Trophoblast cell (in vitro differentiated cells and primary cell): ENCODE measurements around the gene BRD9.
A peak's percentile ranks its signal among the peaks of the same experiment; 100 is the strongest.

Source experiments
- DNase-seq, 2 donors: peaks; one replicate each; pipeline ENCODE4 v3.0.0-alpha.2; 2016
- H2AFZ ChIP-seq: 2 replicates; pipeline ENCODE4 v1.6.1; 2013; ENCODE audit warnings: low read length, moderate library complexity, mild to moderate bottlenecking; ENCODE audit not compliant: insufficient read depth, poor library complexity
- H2AK5ac ChIP-seq: 2 replicates; pipeline ENCODE4 v1.6.1; 2013; ENCODE audit warnings: mild to moderate bottlenecking, low read length
- H2BK120ac ChIP-seq: 2 replicates; pipeline ENCODE4 v1.6.1; 2013; ENCODE audit warnings: low read length, mild to moderate bottlenecking, moderate library complexity; ENCODE audit not compliant: insufficient read depth, poor library complexity
- H2BK12ac ChIP-seq: 2 replicates; pipeline ENCODE4 v1.6.1; 2013; ENCODE audit warnings: mild to moderate bottlenecking, low read length, moderate library complexity
- H2BK5ac ChIP-seq: 2 replicates; pipeline ENCODE4 v1.6.1; 2013; ENCODE audit warnings: low read length, low read depth, moderate library complexity, mild to moderate bottlenecking; ENCODE audit not compliant: poor library complexity
- H3K14ac ChIP-seq: 2 replicates; pipeline ENCODE4 v1.6.1; 2013; ENCODE audit warnings: mild to moderate bottlenecking, low read length
- H3K18ac ChIP-seq: 2 replicates; pipeline ENCODE4 v1.6.1; 2013; ENCODE audit warnings: mild to moderate bottlenecking, low read length
- H3K23ac ChIP-seq: 2 replicates; pipeline ENCODE4 v1.6.1; 2013; ENCODE audit warnings: low read length
- H3K27ac ChIP-seq: 2 replicates; pipeline ENCODE4 v1.5.1; 2013; ENCODE audit warnings: low read depth, mild to moderate bottlenecking, inconsistent platforms, low read length, moderate library complexity
- H3K27me3 ChIP-seq: 2 replicates; pipeline ENCODE4 v1.6.1; 2013; ENCODE audit warnings: inconsistent platforms, mild to moderate bottlenecking, low read length, moderate library complexity; ENCODE audit not compliant: insufficient read depth
- H3K36me3 ChIP-seq, 2 experiments: 1 replicate in 1 of 2; 2 replicates in 1 of 2; pipeline ENCODE4 v1.6.1; 2013; ENCODE audit warnings: low read length in 2 of 2, mild to moderate bottlenecking in 2 of 2, moderate library complexity in 1 of 2; ENCODE audit not compliant: insufficient read depth in 2 of 2, control insufficient read depth in 1 of 2
- H3K4ac ChIP-seq: 2 replicates; pipeline ENCODE4 v1.6.1; 2013; ENCODE audit warnings: low read depth, mild to moderate bottlenecking, low read length, moderate library complexity
- H3K4me1 ChIP-seq, 2 experiments: 1 replicate in 1 of 2; 2 replicates in 1 of 2; pipeline ENCODE4 v1.6.1; 2013; ENCODE audit warnings: low read length in 2 of 2, mild to moderate bottlenecking in 2 of 2, moderate library complexity in 1 of 2; ENCODE audit not compliant: insufficient read depth in 2 of 2, control insufficient read depth in 1 of 2
- H3K4me2 ChIP-seq: 2 replicates; pipeline ENCODE4 v1.6.1; 2013; ENCODE audit warnings: inconsistent platforms, mild to moderate bottlenecking, low read length, moderate library complexity
- H3K4me3 ChIP-seq: 2 replicates; pipeline ENCODE4 v1.5.1; 2013; ENCODE audit warnings: mild to moderate bottlenecking, low read depth, low read length, inconsistent platforms
- H3K79me1 ChIP-seq: one replicate; pipeline ENCODE4 v1.6.1; 2013; ENCODE audit warnings: low read length
- H3K79me2 ChIP-seq: 2 replicates; pipeline ENCODE4 v1.6.1; 2013; ENCODE audit warnings: low read length, mild to moderate bottlenecking; ENCODE audit not compliant: control insufficient read depth, insufficient read depth, poor library complexity
- H3K9ac ChIP-seq: 2 replicates; pipeline ENCODE4 v1.6.1; 2013; ENCODE audit warnings: mild to moderate bottlenecking, low read length
- H3K9me3 ChIP-seq: 2 replicates; pipeline ENCODE4 v1.6.1; 2013; ENCODE audit warnings: low read depth, mild to moderate bottlenecking, control low read depth, inconsistent platforms, low read length; ENCODE audit not compliant: insufficient read depth
- H4K12ac ChIP-seq: 2 replicates; pipeline ENCODE4 v1.6.1; 2013; ENCODE audit warnings: low read depth, mild to moderate bottlenecking, low read length, moderate library complexity
- H4K8ac ChIP-seq: 2 replicates; pipeline ENCODE4 v1.6.1; 2013; ENCODE audit warnings: low read depth, mild to moderate bottlenecking, low read length, moderate library complexity
- H4K91ac ChIP-seq: one replicate; pipeline ENCODE4 v1.6.1; 2013; ENCODE audit warnings: low read depth, mild to moderate bottlenecking, low read length, moderate library complexity
- WGBS: extraction: QIAGEN DNeasy Blood & Tissue Kit; methylation state at CpG from one replicate; pipeline ENCODE4 v1.1.7; 2013; ENCODE audit warnings: missing lambda C conversion rate; ENCODE audit not compliant: insufficient read length, insufficient coverage; ENCODE audit errors: extremely low coverage; 5-methylcytosine and 5-hydroxymethylcytosine counted together

BRD9 gene

DNA sequence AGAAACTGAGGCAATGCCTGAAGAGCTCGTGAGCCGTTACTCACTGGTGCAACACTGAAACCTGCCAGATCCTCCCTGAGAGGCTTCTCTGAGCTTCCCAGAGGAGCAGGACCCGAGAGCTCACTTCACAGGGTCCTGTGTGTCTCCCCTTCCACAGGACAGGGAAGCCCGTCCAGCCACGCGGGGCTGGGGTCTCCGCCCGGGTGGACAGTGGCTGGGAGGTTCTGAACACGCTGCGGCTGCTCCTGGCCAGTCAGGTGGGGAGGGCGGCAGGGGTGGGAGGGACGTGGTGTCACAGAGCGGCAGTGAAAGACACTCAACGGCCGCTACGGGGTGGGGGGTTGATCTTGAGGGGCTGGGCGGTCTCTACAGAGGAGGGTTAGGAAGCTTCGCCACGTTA lies 41.5 kb downstream of the BRD9 start:
- Histone ChIP-seq H3K27me3 (no peaks in the 10 kb centered on the region), H2AK5ac (no peak overlapping the region), H2BK12ac (no peak overlapping the region), H3K9ac (no peak overlapping the region), H3K23ac (no peak overlapping the region), H3K79me2 (peaks cover 1% of the 10 kb centered on the region), H3K4me2 (no peak overlapping the region), H3K9me3 (peaks cover 4% of the 10 kb centered on the region), H3K27ac (no peak overlapping the region), H3K4ac (no peak overlapping the region), H4K8ac (no peak overlapping the region), H3K18ac (no peak overlapping the region), H3K79me1 (no peaks in the 10 kb centered on the region), H3K4me1 (peaks cover 3 to 11% of the 10 kb centered on the region in 2 experiments), H2AFZ (no peak overlapping the region), H2BK5ac (no peak overlapping the region), H4K12ac (no peak overlapping the region), H4K91ac (no peak overlapping the region), H3K36me3 (peaks cover 3 to 5% of the 10 kb centered on the region in 2 experiments), H2BK120ac (no peak overlapping the region), H3K4me3 (no peak overlapping the region), H3K14ac (no peak overlapping the region)
- WGBS = no CpG with 5 or more reads among the region's 19 CpGs
- no peak for DNase-seq

DNA sequence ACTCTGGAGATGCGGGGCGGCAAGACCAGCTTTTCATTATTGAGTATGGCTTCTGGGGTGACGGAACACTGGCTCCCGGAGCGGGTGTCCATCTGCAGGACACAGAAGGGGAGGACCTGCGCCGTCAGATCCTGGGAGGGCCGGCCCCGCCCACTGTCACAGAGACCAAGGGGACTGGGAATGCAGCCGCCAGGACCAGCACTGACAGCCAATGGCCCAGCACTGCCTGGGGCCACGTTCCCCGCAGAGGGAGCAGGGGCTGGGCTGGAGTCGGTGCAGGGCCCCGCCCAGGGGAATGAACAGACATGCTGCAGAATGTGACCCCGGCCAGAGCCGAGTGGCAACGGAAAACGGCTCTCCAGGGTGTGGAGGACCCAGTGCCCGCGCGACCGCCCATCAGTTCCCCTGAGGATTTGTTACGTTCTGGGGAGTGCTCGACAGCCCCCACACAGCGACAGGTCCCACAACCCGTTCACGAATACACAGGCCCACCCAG lies 42.0 kb downstream of the BRD9 start, which contains the start of gene ZDHHC11:
TSS of gene ZDHHC11 (minus strand) at position 476 of the 496 bp plus-strand sequence. CDS start at position 92, 384 bp downstream.
- Histone ChIP-seq H2BK120ac (no peak within 1 kb of the TSS), H3K79me1 (no peaks in the 10 kb centered on the region), H3K4me3 (no peak within 1 kb of the TSS), H2BK12ac (no peak within 1 kb of the TSS), H3K9ac (no peak within 1 kb of the TSS), H2AK5ac (no peak within 1 kb of the TSS), H2AFZ (no peak within 1 kb of the TSS), H3K4me2 (no peak within 1 kb of the TSS), H3K79me2 (peaks cover 1% of the 10 kb centered on the region), H4K12ac (no peak within 1 kb of the TSS), H4K8ac (no peak within 1 kb of the TSS), H3K9me3 (peaks cover 4% of the 10 kb centered on the region), H3K23ac (no peak within 1 kb of the TSS), H4K91ac (no peak within 1 kb of the TSS), H3K36me3 (peaks cover 3 to 5% of the 10 kb centered on the region in 2 experiments), H3K27ac (no peak within 1 kb of the TSS), H3K4ac (no peak within 1 kb of the TSS), H3K4me1 (peaks cover 3 to 11% of the 10 kb centered on the region in 2 experiments), H3K27me3 (no peaks in the 10 kb centered on the region), H2BK5ac (no peak within 1 kb of the TSS), H3K18ac (no peak within 1 kb of the TSS), H3K14ac (no peak within 1 kb of the TSS)
- peak; percentile 16 to 32 for DNase-seq
- WGBS = no CpG with 5 or more reads among the region's 27 CpGs

DNA sequence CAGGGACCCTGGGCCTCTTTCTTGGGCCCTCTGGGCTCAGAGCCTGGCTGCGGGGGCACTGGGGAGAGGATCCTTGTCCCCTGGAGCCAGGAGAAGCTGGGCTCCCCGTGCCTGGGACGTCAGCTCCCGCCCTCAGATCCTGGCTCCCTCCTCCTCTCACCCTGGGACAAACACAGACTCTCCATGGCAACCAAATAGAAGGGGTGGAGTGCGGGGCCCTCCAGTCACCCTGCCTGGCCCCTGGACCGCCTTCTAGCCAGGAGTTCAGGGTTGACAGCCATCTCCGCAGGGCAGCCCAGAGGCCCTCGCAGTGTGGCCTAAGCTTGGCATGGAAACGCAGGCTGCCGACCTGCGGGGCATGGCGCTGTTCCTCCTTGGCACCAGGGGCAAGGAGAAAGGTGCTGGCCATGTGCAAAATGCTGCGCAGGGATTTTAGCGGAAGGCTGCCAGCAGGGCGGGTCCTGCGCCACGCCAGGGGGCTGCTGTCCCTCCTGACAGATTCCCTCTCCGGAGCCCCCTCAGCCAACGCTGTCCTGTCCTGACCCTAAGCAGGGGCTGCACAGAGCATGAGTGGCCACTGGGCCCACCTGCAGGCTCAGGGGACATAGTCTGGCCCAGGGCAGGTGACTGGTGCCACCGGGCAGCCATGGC lies 42.8 kb downstream of the BRD9 start:
- H3K4me3 ChIP-seq = no peak overlapping the region
- H3K79me1 ChIP-seq = no peaks in the 10 kb centered on the region
- H2AFZ ChIP-seq = no peak overlapping the region
- WGBS = no CpG with 5 or more reads among the region's 20 CpGs
- no peak overlapping the region for H3K23ac ChIP-seq
- H3K27me3 ChIP-seq = no peaks in the 10 kb centered on the region
- no peak overlapping the region for H3K18ac ChIP-seq
- DNase-seq = peak; percentile 37 to 68
- H3K4me2 ChIP-seq = no peak overlapping the region
- H3K4ac ChIP-seq = no peak overlapping the region
- H3K79me2 ChIP-seq = peaks cover 1% of the 10 kb centered on the region
- H2AK5ac ChIP-seq = no peak overlapping the region
- peaks cover 3 to 11% of the 10 kb centered on the region in 2 experiments for H3K4me1 ChIP-seq
- H3K9ac ChIP-seq = no peak overlapping the region
- H3K14ac ChIP-seq = no peak overlapping the region
- H3K27ac ChIP-seq = no peak overlapping the region
- no peak overlapping the region for H4K8ac ChIP-seq
- no peak overlapping the region for H4K12ac ChIP-seq
- H2BK120ac ChIP-seq = no peak overlapping the region
- H4K91ac ChIP-seq = no peak overlapping the region
- H3K36me3 ChIP-seq = peaks cover 3 to 5% of the 10 kb centered on the region in 2 experiments
- no peak overlapping the region for H2BK12ac ChIP-seq
- peaks cover 5% of the 10 kb centered on the region for H3K9me3 ChIP-seq
- H2BK5ac ChIP-seq = no peak overlapping the region

DNA sequence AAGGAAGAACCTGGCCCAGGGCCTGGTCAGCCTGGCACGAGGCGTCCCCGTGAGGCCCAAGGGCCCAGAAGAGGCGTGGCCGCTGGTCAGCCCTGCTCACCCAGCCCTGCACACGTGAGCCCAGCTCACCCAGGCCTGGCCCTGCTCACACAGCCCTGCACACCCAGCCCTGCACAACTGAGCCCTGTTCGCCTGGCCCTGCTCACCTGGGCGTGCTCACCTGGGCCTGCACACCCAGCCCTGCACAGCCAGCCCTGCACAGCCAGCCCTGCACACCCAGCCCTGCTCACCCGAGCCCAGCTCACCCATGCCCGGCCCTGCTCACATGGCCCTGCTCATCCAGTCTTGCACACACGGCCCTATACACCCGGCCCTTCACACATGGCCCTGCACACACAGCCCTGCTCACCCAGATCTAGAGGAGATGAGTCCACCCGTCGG lies 43.9 kb downstream of the BRD9 start:
- H4K91ac ChIP-seq = no peak overlapping the region
- no peak overlapping the region for H2BK120ac ChIP-seq
- no peak overlapping the region for H3K9ac ChIP-seq
- no peak overlapping the region for H3K4me3 ChIP-seq
- H3K18ac ChIP-seq = no peak overlapping the region
- H2BK5ac ChIP-seq = no peak overlapping the region
- H3K4me1 ChIP-seq = peaks cover 3 to 11% of the 10 kb centered on the region in 2 experiments
- no CpG with 5 or more reads among the region's 14 CpGs for WGBS
- no peak overlapping the region for H4K12ac ChIP-seq
- no peak overlapping the region for H3K27ac ChIP-seq
- peaks cover 3 to 5% of the 10 kb centered on the region in 2 experiments for H3K36me3 ChIP-seq
- peaks cover 5% of the 10 kb centered on the region for H3K9me3 ChIP-seq
- no peak overlapping the region for H3K4me2 ChIP-seq
- no peak overlapping the region for H2AK5ac ChIP-seq
- no peak overlapping the region for H3K14ac ChIP-seq
- no peaks in the 10 kb centered on the region for H3K27me3 ChIP-seq
- peaks cover 1% of the 10 kb centered on the region for H3K79me2 ChIP-seq
- H2BK12ac ChIP-seq = no peak overlapping the region
- no peak overlapping the region for H3K23ac ChIP-seq
- H4K8ac ChIP-seq = no peak overlapping the region
- DNase-seq = no peak
- H2AFZ ChIP-seq = no peak overlapping the region
- no peaks in the 10 kb centered on the region for H3K79me1 ChIP-seq
- H3K4ac ChIP-seq = no peak overlapping the region
